ENCODE measurements around the gene PEAK3.
"Not testable (repeated sequence)": the region's sequence is repeated elsewhere in the genome, so short reads cannot be mapped to it uniquely, and the experiment has no call there.

PEAK3 gene

DNA sequence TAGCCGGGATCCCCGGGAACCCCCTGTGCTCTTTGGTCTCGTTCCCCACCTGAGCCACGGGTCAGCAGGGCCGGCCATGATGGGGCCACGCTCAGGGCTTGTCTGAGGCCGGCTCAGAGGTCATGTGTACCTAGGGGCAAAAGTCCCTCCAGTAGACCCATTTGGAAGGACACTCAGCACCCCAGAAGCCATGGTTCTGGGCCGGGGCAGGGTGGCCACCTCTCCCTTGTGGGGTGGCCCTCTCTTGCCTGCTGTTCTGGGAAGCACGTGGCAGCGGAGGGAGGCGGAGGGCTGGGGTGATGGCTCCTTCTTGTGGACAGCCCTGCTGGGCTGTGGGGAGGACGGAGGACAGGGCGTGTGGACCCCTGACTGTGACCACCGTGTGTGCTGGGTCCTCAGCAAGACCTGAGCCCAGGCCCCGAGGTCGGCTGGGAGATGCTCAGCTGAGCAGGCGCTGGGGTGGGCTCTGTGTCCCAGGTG, 6.4 kb upstream of the PEAK3 start:
- TF ChIP-seq, protein P1, sequence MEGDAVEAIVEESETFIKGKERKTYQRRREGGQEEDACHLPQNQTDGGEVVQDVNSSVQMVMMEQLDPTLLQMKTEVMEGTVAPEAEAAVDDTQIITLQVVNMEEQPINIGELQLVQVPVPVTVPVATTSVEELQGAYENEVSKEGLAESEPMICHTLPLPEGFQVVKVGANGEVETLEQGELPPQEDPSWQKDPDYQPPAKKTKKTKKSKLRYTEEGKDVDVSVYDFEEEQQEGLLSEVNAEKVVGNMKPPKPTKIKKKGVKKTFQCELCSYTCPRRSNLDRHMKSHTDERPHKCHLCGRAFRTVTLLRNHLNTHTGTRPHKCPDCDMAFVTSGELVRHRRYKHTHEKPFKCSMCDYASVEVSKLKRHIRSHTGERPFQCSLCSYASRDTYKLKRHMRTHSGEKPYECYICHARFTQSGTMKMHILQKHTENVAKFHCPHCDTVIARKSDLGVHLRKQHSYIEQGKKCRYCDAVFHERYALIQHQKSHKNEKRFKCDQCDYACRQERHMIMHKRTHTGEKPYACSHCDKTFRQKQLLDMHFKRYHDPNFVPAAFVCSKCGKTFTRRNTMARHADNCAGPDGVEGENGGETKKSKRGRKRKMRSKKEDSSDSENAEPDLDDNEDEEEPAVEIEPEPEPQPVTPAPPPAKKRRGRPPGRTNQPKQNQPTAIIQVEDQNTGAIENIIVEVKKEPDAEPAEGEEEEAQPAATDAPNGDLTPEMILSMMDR (conservative IDR thresholded peaks at IDR 0.05; ENCODE audit: low read length): no peak
- no peak for DNase-seq (ENCODE audit: low read depth)

DNA sequence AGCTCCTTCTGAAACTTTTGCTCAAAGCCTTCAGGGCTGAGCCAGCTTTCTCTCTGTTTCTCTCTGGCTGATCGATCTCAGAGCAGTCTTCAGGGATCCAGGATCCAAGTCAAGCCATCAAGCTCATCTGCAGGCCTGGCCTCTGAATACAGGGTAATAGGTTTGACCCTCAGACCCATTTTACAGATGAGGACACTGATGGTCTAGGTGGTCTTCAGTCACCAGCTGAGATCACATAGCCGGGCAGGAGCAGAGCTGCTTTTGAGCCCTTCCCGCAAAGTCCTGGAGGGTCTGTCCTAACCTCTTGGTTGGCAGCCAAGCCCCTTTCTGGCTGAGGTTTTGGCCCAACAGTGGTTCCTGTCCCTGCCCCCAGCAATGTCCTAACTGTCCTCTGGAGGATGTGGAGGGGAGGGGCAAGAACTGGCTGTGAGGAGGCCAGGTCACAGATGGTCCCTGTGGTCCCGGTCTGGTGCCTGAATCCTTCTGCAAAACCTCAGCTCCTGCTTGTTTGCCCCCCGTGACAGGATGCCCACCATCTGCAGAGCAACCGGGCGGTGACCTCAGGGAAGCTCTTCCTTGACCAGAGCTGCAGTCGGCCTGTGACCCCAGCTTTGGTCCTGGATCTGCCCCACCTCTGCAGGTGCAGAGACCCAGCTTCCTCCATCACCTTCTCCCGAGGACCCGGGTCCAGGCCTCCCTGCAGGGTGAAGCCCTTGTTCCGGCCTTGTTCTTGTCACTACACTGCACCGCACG, 5.8 kb upstream of the PEAK3 start:
- DNase-seq (ENCODE audit: low read depth): no peak
- no peak overlapping the region for H3K4me3 ChIP-seq (ENCODE audit: low read length)
- TF ChIP-seq, protein P1 (conservative IDR thresholded peaks at IDR 0.05; ENCODE audit: low read length): no peak

More for the DNA sequence above, 6.4 kb upstream of the PEAK3 start:
- H3K4me3 ChIP-seq (ENCODE audit: low read length): no peak overlapping the region

DNA sequence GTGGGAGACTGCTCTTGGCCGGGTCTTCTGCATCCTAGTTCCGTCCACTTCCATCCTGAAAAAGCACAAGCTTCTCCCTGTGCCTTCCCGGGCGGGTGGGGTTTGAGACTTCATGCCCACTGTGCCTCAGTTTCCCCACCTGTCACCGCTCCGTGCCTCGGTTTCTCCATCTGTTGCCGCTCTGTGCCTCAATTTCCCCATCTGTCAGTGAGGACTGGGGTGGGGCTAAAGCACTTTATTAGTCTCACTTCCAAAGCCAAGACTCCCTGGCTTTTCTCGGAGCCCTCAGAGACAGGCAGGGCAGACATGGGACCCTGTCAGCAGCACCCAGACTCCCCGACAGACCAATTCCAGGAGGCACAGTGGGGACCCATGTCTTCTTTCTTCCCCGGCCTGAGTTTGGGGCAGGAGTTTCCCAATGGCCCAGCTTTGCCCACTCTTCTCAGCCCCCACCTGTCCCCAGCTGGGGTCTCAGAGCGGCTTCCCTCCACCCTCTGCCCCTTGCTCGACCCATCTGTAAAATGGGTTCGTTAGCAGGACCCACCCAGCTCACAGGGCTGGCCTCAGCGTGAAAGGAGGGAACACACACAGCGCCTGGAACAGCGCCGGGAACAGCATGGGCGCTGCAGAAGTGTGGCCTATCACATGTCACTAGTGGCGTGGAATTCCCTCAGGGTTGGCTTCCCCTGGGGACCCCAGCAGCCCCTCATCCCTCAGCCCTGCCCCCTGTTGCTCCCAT, 4.6 kb upstream of the PEAK3 start:
- no peak overlapping the region for H3K4me3 ChIP-seq (ENCODE audit: low read length)
- TF ChIP-seq, protein P1 (conservative IDR thresholded peaks at IDR 0.05; ENCODE audit: low read length): no peak

DNA sequence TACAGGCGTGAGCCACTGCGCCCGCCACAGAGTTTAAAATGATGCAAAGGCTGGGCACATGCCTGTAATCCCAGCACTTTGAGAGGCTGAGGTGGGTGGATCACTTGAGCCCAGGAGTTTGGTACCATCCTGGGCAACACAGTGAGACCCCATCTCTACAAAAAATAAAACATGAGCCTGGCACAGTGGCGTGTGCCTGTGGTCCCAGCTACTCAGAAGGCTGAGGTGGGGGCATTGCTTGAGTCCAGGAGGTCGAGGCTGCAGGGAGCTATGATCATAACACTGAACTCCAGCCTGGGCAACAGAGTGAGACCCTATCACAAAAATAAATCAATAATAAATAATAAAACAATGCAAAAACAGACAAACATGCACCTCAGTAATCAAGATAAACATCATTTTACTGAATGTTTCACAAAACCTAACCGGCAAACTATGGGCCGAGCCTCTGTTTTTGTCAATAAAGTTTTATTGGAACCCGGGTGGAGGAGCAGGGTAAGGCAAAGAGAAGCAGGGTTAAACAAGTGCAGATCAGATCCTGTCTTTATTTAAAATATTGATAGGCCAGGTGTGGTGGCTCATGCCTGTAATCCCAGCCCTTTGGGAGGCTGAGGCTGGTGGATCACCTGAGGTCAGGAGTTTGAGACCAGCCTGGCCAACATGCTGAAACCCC, 2.0 kb upstream of the PEAK3 start:
- H3K4me3 ChIP-seq (ENCODE audit: low read length): no peak overlapping the region
- TF ChIP-seq, protein P1 (conservative IDR thresholded peaks at IDR 0.05; ENCODE audit: low read length): no peak
- no peak for DNase-seq (ENCODE audit: low read depth)

More for the DNA sequence above, 4.6 kb upstream of the PEAK3 start:
- DNase-seq (ENCODE audit: low read depth): no peak

DNA sequence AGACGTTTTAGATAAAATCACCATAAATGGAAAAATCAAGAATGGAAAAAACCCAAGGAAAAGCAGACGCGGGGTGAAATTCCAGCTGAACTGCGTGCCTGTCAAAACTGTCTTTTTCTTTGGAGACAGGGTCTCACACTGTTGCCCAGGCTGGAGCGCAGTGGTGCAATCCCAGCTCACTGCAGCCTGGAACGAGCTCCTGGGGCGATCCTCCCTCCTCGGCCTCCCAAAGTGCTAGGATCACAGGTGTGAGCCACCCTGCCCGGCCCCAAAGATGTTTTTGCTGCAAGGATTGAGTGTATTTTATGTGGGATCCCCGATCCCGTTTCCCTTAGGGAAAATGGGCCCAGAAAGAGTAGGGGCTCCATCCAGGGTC, 875 bp upstream of the PEAK3 start:
- H3K4me3 ChIP-seq (ENCODE audit: low read length): no peak overlapping the region
- no peak for DNase-seq (ENCODE audit: low read depth)
- TF ChIP-seq, protein P1 (conservative IDR thresholded peaks at IDR 0.05; ENCODE audit: low read length): no peak

DNA sequence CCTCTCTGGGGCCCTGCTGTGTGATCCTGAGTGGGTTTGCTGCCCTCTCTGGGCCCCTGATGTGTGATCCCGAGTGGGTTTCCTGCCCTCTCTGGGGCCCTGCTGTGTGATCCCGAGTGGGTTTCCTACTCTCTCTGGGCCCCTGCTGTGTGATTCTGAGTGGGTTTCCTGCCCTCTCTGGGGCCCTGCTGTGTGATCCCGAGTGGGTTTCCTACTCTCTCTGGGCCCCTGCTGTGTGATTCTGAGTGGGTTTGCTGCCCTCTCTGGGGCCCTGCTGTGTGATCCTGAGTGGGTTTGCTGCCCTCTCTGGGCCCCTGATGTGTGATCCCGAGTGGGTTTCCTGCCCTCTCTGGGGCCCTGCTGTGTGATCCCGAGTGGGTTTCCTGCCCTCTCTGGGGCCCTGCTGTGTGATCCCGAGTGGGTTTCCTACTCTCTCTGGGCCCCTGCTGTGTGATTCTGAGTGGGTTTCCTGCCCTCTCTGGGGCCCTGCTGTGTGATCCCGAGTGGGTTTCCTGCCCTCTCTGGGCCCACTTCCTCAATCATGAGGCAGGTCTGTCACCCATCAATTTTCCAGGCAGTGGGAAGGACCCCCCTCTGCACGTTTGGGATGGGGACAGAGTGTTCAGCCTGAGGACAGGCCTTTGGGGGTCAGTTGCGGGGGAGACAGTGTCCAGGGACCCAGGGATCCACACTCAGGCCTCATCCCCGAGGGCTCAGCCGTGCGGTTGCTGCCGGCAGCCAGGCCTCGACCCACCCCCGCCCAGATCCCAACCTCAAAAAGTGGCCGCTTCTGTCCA, 512 bp downstream of the PEAK3 start:
- H3K4me3 ChIP-seq (ENCODE audit: low read length); DNase-seq (ENCODE audit: low read depth): not testable (repeated sequence)
